HG03378 (cell line): Measurements from ENCODE around the gene DLG4.

Source experiments
- ATAC-seq: cut with Tn5 transposase; IDR thresholded peaks from one replicate; pipeline ENCODE4 v1.9.1; 2021; ENCODE audit warnings: mild to moderate bottlenecking, moderate library complexity; ENCODE audit not compliant: unreplicated experiment

DLG4 gene

GRCh38 chr17:7233701-7234082 lies 14.1 kb upstream of the DLG4 start:
- no peak for ATAC-seq

- ATAC-seq, result no peak
Observed at GRCh38 chr17:7232114-7232513, 12.5 kb upstream of the DLG4 start.

DNA sequence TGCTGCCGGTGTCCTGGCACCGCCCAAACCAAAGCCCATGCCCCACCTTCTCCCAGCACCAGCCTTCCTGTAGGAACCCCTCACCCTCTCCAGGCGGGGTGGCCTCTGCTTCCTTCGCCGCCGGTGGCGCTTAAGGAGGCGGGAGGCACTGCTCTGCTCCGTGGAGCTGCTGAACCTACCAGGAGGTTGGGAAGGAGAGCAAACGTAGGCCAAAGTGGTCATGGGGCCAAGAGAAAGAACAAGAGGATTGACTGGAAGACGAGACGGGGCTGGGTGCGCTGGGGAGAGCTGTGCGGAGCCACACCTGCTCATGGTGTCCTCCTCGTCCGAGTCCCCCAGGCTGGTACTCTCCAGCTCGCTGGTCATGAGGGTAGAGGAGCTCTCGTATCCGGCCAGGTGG lies 9.9 kb upstream of the DLG4 start:
- no peak for ATAC-seq

DNA sequence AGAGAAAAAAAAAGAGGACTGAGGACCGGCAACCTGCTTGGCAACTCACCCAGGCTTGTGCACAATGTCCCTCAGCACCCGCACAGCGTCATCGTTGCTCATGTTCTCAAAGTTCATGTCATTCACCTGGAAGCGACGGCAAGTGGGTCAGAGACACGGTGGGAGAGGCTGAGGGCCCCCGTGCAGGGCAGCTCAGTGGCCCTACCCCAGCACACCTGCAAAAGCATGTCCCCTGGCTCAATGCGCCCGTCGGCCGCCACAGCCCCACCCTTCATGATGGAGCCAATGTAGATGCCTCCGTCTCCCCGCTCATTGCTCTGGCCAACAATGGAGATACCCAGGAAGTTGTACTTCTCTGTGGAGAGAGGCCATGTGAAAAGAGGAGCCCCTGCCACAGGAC lies 9.3 kb upstream of the DLG4 start:
- no peak for ATAC-seq

DNA sequence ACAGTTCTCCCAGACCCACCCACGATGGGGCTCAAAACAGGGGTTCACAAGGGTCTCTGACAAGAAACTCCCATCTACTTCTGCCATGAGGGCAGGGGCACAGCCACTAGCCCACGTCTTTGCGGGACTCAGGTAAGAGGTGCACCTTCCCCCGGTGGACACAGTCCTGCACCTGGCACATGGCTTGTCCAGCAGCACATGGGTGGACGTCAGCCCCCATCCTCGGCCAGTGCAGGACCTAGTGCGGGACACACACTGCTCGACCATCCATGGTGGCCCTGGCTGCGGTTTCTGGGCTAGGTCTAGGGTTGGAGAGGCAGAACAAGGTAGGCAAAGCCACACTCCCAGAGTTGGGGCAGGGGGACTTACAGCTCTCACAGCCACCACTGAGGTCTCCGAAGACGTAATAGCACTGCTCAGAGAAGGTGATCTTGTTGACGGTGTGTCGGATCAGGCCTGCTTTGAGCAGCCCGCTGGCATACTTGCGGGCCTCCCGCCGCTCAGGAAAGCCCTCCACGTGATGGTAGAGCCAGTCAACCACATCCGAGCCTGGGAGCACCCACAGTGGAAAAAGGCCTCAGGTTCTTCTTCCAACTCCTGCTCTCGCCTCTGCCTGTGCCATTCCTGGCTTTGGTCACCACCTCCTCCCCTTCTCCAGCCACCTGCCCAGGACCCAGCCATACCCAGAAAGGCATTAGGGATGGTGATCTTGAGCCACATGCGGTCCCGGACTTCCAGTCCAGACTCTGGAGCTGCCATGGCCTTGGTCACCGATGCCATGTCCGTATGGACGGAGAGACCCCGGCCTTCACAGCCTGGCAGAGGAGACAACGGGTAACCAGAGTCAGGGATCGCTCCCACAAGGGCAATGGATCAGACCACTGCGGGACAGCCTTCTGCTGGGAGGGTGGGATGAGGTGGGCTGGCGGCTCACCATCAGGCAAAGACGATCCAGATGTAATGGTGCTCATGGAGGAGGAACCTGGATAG lies 7.4 kb upstream of the DLG4 start:
- no peak for ATAC-seq

DNA sequence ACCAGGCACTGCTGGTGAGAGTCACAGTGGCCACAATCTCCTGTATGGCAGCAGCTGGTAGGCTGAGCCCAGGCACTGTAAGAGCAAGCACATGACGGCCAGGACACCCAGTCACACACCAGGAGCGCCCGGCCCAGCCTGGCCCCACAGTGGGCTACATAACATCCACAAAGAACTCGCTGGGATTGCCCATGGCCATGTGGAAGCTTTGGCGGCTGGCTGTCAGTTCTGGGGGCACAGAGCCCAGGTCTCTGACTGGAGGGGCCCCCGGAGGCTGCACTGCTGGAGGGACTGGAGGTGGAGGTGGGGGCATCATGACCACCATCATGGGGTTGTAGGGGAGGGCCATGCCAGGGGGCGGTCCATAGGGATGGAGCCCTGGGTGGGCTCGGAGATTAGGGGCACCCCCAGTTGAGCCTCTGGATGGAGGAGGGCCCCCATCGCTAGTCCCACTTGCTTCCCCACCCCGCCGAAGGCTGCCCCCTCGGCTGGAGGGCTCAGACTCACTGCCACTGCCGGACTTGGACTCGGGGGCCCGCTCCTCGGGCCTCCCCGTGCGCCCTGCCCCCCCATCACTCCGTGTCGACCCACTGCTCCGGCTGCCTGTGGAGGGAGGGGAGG lies 6.2 kb upstream of the DLG4 start:
- no peak for ATAC-seq

GRCh38 chr17:7224661-7225111 lies 5.0 kb upstream of the DLG4 start:
- no peak for ATAC-seq

DNA sequence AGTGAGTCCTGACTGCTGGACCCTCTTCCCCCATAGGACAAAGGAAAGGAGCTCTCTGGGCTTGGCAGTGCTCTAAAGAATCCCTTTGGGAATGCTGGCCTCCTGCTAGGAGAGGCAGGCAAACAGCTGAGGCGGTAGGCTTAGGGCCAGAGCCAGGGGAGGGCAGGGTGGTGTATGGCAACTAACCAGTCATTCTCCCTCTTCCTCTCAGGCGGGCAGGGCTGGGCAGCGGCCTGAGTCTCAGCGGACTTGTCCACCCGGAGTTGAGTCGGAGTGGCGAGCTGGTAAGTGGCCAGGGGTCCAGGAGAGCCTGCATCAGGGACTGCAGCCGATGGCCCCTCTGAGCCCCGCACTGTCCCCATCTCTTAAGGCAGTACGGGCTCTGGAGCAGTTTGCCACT lies 4.5 kb upstream of the DLG4 start:
- no peak for ATAC-seq

- no peak for ATAC-seq
Observed at GRCh38 chr17:7223375-7223774, 3.7 kb upstream of the DLG4 start.

- no peak for ATAC-seq
Observed at GRCh38 chr17:7222972-7223292, 3.3 kb upstream of the DLG4 start.

DNA sequence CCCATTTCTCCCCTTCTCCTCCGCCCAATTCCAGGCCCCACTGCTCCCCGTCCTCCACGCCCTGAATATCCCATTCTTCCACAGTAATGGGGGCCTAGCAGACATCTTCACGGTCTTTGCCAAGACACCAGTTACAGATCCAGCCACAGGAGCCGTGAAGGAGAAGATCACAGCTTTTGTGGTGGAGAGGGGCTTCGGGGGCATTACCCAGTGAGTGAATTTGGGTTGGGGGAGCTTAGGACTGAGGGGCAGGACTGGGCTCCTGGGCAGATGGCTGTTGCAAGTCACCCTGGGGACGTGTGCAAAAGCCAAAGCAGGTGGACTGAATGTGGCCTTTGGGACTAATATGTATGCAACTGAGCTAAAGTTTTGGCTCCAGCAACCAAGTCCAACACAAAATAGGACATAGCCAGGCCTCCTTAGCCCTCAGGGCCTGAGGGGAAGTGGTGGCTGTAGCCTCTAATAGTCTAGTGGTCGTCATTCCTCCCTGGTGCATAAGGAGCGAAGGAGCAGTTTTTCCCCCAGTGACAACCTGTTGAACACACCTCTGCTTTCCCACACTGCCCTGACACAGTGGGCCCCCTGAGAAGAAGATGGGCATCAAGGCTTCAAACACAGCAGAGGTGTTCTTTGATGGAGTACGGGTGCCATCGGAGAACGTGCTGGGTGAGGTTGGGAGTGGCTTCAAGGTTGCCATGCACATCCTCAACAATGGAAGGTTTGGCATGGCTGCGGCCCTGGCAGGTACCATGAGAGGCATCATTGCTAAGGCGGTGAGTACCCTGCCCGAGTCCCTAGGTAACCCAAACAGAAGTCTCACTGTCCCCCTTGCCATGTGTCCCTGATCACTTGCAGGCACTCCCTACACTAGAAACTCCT lies 2.7 kb upstream of the DLG4 start:
- no peak for ATAC-seq

DNA sequence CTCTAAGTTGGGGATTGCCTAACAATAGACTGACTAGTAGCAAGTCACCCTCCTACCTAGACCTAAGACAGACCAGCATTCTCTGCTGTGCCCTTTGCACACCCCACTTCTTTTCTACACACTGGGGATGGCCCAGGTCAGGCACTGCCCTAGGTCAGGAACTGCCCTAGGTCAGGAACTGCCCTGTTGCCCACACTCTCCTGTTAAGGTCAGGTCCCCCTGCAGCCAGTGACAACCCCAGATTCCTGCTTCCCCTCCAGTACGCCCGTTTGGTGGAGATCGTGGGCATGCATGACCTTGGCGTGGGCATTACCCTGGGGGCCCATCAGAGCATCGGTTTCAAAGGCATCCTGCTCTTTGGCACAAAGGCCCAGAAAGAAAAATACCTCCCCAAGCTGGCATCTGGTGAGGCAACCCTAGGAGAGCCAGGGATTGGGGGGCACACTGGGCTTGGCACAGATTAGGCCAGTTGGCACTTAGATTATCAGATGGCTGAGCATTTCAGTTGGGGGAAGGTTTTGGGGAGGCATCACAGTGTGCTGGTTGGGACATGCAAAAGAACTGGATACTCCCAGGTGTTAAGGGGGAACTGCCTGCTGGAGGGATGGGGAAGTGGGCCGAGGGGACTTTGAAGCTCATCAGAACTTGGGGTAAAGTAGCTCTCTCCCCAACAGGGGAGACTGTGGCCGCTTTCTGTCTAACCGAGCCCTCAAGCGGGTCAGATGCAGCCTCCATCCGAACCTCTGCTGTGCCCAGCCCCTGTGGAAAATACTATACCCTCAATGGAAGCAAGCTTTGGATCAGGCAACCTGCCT lies 1.8 kb upstream of the DLG4 start:
- no peak for ATAC-seq

GRCh38 chr17:7220593-7221277 lies 1.1 kb upstream of the DLG4 start:
- ATAC-seq, result no peak

DNA sequence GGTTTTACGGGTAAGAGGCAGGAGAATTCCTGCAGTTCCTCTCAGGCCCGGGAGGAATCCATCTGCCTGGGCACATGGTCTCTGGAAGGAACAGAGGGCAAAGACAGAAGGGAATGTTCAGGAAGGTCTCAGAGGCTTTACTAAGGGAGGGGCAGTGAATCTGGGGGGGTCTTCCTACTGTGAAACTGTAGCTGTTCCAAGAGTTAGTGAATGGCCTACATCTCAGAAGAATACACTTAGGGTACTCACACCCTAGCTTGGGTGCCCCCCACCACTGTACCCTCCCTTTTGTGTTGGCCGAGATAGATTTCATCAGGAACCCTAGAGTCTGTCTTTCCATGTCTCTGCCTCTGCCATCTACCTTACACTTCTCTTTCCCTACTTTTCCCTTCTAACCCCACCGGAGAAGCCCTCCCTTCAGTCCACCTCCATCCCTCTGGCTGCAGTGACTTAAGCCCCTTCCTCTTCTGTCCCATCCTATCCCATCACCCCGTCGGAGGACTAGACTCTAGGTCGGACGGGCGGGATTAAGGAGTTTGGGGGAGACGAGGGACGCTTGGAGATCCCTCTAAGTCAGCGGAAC lies 316 bp downstream of the DLG4 start:
- ATAC-seq, result no peak

DNA sequence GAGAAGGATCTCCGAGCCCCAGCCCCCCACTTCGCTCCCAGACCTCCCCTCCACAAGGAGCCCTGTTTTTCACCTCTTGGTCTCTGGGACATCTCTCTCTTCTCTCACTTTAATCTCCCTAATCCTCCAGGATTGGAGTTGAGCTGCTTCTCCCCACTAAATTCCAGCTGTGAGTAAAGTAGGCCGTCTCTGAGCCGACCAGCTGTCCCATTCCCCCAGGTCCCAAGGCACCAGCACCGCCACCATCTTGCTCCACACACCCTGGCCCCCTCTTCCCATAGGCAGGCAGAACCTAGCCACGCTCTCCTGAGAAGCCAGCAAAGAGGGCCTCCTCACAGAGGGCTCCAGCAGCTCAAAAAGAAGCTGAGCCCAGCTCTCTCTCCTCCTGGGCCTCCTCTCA lies 878 bp downstream of the DLG4 start:
- no peak for ATAC-seq

- no peak for ATAC-seq
Observed at GRCh38 chr17:7218166-7218565, 1.5 kb downstream of the DLG4 start.

GRCh38 chr17:7217113-7217987 lies 2.3 kb downstream of the DLG4 start:
- no peak for ATAC-seq

GRCh38 chr17:7216242-7217112 lies 3.2 kb downstream of the DLG4 start:
- no peak for ATAC-seq
